Measurements from ENCODE around the gene TBC1D14. TPM values are rescaled to one million over a fixed set of nuclear protein-coding genes. Genes with fewer than 3 reads are reported as not detected.
"Not testable (repeated sequence)": the region's sequence is repeated elsewhere in the genome, so short reads cannot be mapped to it uniquely, and the experiment has no call there.

Gene TBC1D14
- total and polyA plus RNA-seq, 10 of the 15 experiments (the other 5 are each of a cell fraction or from before 2014, with no cell fraction given), result 0.87 to 39.3 (median 30.1) TPM

GRCh38 chr4:6905516-6906445 lies 3.8 kb upstream of the TBC1D14 start:
- ChIA-PET RAD21 (ENCODE audit: unreplicated experiment) (interaction anchor here (0.7 to 1.9 kb wide), 4 partner anchors 81 to 165 kb away, joined by 3 to 6 read pairs (median 4); partner anchors contain the start of gene GRPEL1), SMC1A (ENCODE audit: uncharacterized antibody, unreplicated experiment) (interaction anchor here (0.9 to 1.4 kb wide), 5 partner anchors 13 to 189 kb away, joined by 3 to 5 read pairs (median 3); no protein-coding TSS in a partner anchor), CTCF (interaction anchor here (1.4 to 9.5 kb wide), 4 partner anchors 25 to 177 kb away, joined by 3 to 94 read pairs (median 6); partner anchors contain the start of gene GRPEL1), POLR2A (no interaction called here)
- 95% methylated on average over 13 of the region's 13 CpGs for WGBS (ENCODE audit: insufficient coverage, insufficient replicate concordance, low lambda C conversion rate, missing lambda C conversion rate)
- no TSS peak for BruUV-seq (replicated peaks)
- Histone ChIP-seq H2AFZ (ENCODE audit: control insufficient read depth, low read depth, low read length) (no peak overlapping the region), H3K27ac (ENCODE audit: control insufficient read depth, insufficient read depth) (no peak overlapping the region), H3K27me3 (replicated peaks in 1 of 2; ENCODE audit: control insufficient read depth in 2 of 2, insufficient read depth in 2 of 2, low read length in 1 of 2) (0 out of 4 replicates have a peak, but pooled peaks cover 0 to 3% of the 10 kb centered on the region in 2 experiments), H3K9me3 (replicated peaks; ENCODE audit: control insufficient read depth, insufficient read depth, low read length) (no peaks in the 10 kb centered on the region), H3K36me3 (ENCODE audit: control insufficient read depth in 2 of 2, insufficient read depth in 2 of 2, low read length in 1 of 2) (no peaks in the 10 kb centered on the region), H3K4me2 (ENCODE audit: control insufficient read depth, insufficient read depth) (no peak overlapping the region), H3K9ac (ENCODE audit: control insufficient read depth, insufficient read depth, low read length) (no peak overlapping the region), H3K4me3 (no peak overlapping the region), H3K79me2 (ENCODE audit: control insufficient read depth, insufficient read depth, low read length) (peaks cover 8% of the 10 kb centered on the region), H4K20me1 (ENCODE audit: control insufficient read depth, insufficient read depth) (no peaks in the 10 kb centered on the region), H3K4me1 (ENCODE audit: control insufficient read depth, insufficient read depth, low read length) (peaks cover 18% of the 10 kb centered on the region)
- in situ Hi-C loops (cut with MboI), result loop anchor here (5.0 kb wide), 1 partner anchor 167 kb away; no protein-coding TSS in a partner anchor
- FAIRE-seq, result no peak
- DNase-seq (ENCODE audit: low read depth, low spot score), result no peak
- ATAC-seq, result no peak
- no peak for TF ChIP-seq CBX3 (IDR thresholded peaks at IDR 0.05; ENCODE audit: borderline replicate concordance, low read depth)
- no peak for TF ChIP-seq CUX1 (IDR thresholded peaks at IDR 0.05; ENCODE audit: insufficient replicate concordance, low read depth, low read length)
- intact Hi-C loops (cut with micrococcal nuclease; ENCODE audit: unreplicated experiment), result loop anchor here (5.0 kb wide), 2 partner anchors 82 to 142 kb away; no protein-coding TSS in a partner anchor

- H3K9ac ChIP-seq (ENCODE audit: control insufficient read depth, insufficient read depth, low read length); H4K20me1 ChIP-seq (ENCODE audit: control insufficient read depth, insufficient read depth); H3K9me3 ChIP-seq (replicated peaks; ENCODE audit: control insufficient read depth, insufficient read depth, low read length); H3K4me2 ChIP-seq (ENCODE audit: control insufficient read depth, insufficient read depth); H3K27me3 ChIP-seq (replicated peaks in 1 of 2; ENCODE audit: control insufficient read depth in 2 of 2, insufficient read depth in 2 of 2, low read length in 1 of 2); DNase-seq (ENCODE audit: low read depth, low spot score); H2AFZ ChIP-seq (ENCODE audit: control insufficient read depth, low read depth, low read length); FAIRE-seq; H3K36me3 ChIP-seq (ENCODE audit: control insufficient read depth in 2 of 2, insufficient read depth in 2 of 2, low read length in 1 of 2); ATAC-seq; BruUV-seq (replicated peaks); H3K27ac ChIP-seq (ENCODE audit: control insufficient read depth, insufficient read depth); H3K4me3 ChIP-seq: not testable (repeated sequence)
- H3K4me1 ChIP-seq (ENCODE audit: control insufficient read depth, insufficient read depth, low read length), result peaks cover 21% of the 10 kb centered on the region
- SMC1A ChIA-PET (ENCODE audit: uncharacterized antibody, unreplicated experiment), result interaction anchor here (0.9 to 1.4 kb wide), 5 partner anchors 12 to 190 kb away, joined by 3 to 5 read pairs (median 3); no protein-coding TSS in a partner anchor
- in situ Hi-C loops (cut with MboI) (loop anchor here (5.0 kb wide), 1 partner anchor 166 kb away; no protein-coding TSS in a partner anchor), intact Hi-C loops (cut with micrococcal nuclease; ENCODE audit: unreplicated experiment) (loop anchor here (5.0 kb wide), 2 partner anchors 81 to 141 kb away; no protein-coding TSS in a partner anchor)
- POLR2A ChIA-PET, result interaction anchor here (0.8 kb wide), 1 partner anchor 200 kb away, joined by 6 read pairs; no protein-coding TSS in a partner anchor
- CTCF ChIA-PET, result interaction anchor here (0.8 to 9.5 kb wide), 5 partner anchors 26 to 177 kb away, joined by 3 to 94 read pairs (median 5); partner anchors contain the start of gene GRPEL1
- 80% methylated on average over 5 of the region's 6 CpGs for WGBS (ENCODE audit: insufficient coverage, insufficient replicate concordance, low lambda C conversion rate, missing lambda C conversion rate)
- RAD21 ChIA-PET (ENCODE audit: unreplicated experiment), result interaction anchor here (0.7 to 1.9 kb wide), 5 partner anchors 13 to 164 kb away, joined by 3 to 6 read pairs (median 4); partner anchors contain the start of gene GRPEL1
- peaks cover 11% of the 10 kb centered on the region for H3K79me2 ChIP-seq (ENCODE audit: control insufficient read depth, insufficient read depth, low read length)
Measured at GRCh38 chr4:6906486-6906885, 3.1 kb upstream of the TBC1D14 start.
